ENCODE measurements around the gene COQ10B.
"Not testable (repeated sequence)": the region's sequence is repeated elsewhere in the genome, so short reads cannot be mapped to it uniquely, and the experiment has no call there.

COQ10B gene

DNA sequence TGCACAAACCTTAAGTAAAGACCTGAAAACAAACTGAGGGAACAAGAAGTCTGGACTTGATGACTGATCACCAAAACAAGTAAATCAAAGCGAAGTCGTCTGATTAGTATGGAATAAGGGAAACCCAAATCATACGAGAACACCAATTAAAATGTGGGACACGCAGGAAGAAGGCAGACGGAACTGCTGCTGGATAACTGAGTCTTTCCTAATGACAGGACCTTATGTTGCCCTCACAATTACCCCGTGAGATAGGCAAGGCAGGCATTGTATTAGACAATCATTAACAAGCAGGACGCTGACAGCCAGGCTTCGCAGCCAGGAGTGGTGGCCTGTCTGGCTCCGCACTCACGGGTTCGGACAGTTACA lies 614 bp upstream of the COQ10B start:
- no peak for DNase-seq

DNA sequence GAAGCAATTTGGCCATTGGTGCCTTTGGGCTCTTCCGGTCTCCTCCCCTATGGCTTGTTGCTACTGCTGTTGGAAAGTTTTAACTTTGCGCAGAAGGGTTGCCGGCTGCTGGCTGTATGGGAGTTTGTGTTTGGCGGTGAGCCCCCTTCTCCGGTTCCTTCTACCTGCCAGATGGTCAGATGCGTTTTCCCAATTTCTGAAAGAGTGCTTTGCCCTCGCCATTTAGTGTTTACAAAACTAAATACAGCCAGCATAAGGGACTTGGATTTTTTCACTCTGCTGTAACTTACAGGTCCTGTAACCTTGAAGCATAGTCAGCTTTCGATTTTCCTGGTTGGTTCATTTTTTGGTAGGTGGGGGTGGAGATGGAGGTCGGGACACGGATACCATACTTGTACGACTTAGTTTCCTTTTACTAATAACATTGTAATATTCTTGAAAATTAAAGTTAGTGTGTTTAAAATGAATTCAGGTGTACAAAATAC lies 604 bp downstream of the COQ10B start:
- no peak for DNase-seq

DNA sequence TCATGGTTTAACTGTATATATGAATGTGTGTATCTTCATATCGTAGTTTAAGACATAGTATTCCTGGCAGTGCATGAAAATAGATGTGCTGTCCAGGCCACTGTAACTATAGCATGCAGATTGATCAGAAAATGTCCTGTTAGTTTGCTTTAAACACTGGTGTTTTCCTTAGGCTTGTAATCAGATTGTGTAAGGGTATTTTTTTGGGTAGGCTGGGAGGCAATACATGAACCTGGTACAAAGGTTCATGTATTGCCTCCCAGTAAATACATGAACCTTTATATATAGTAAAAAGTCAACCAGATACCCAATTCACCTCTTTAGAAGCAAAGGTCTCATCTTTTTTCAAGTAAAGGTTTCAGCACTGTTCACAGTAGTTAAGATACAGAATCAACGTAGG lies 1.6 kb downstream of the COQ10B start:
- DNase-seq: no peak

DNA sequence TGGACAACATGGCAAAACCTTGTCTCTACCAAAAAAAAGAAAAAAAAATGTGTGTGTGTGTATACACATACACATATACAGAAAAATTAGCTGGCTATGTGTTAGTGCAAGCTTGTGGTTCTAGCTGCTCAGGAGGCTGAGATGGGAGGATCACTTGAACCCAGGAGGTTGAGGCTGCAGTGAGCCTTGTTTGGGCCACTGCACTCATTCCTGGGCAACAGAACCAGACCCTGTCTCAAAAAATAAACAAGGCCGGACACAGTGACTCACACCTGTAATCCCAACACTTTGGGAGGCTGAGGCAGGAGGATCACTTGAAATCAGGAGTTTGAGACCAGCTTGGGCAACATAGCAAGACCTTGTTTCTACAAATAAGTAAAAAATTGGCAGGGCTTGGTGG lies 2.1 kb downstream of the COQ10B start:
- DNase-seq: no peak

DNA sequence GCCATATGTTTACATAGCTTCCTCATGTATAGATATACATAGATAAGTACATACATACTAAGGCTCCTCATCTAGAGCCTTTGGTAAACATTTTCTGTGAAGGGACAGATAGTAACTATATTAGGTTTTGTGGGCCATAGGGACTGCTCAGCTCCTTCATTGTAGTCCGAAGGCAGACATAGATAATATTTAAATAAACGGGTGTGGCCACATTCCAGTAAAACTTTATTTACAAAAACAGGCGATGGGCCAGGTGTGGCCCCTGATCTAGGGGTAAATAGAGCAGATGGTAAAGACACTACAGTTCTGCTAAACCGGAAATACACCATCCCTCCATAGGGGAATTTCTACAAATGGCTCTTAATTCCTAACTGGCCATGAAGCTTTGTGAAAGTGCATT lies 7.3 kb downstream of the COQ10B start:
- no peak for DNase-seq

DNA sequence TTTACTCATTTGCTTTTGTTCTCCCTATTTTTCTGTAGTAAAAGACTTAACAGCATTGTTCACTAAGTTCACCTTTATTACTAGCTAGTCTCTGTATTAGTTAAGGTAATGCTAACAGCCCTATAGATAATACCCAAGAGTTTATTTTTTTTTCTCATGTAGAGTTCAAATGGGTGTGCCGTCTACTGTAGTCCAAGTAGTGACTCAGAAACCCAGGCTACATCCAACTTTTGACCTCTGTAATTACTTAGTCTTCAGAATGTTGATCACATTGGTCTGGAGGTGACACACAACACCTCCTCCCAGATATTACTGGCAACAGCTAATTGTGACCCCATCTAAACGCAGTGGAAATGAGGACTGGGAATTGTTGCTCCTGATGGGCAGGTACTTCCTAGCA lies 7.7 kb downstream of the COQ10B start:
- no peak for DNase-seq

DNA sequence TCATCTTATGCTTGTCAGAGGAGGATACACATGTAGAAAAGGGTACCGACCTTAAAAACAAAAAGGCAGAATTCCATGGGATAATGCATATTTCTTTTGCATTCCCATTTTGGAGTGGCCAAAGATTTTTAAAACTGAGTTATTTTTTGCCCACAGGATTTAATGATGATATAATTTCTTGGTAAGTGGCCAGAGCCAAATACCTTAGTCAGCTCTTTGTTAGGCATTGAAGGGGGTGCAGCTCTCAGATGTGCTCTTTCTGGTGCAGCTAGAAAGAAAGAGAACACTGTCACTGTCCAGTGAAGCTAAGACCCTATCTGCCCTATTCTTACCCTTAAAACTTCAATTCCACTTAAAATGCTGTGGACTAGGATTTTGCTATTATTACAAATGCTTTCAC lies 10.8 kb downstream of the COQ10B start:
- no peak for DNase-seq

DNA sequence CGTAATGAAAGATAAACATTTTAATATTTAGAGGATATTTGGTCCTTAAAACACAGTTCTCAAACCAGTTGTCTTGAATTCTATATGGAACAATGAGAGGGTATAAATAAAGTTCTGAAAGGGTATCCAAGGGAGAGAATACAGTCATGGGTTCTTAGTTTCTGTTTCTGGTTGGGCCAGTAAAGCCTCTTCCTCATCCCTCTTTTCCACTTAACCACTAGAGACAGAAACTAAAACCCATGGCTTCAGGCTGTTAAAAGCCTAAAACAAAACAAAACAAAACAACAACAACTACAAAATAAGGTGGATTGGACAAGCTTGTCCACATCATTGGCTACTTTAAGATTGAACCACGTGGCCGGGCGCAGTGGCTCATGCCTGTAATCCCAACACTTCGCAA lies 18.8 kb downstream of the COQ10B start:
- no peak for DNase-seq

DNA sequence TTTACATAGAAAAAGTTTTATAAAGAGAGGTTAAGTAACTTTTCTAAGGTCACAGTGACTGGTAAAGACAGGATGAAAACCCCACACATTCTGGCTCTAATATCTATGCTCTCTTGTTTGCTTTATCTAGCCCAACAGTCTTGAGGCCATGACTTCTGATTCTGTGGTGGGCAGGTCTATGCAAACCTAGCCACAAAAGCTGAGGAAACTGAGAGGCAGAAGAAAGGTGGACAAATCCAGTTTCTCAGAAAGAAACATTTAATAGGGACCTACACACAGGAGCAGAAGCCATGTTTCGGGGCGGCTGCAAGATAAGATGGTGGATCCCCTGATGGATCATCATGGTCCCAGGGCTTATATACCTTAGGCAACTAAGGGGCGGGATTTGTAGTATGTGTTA lies 24.4 kb downstream of the COQ10B start:
- DNase-seq: no peak

DNA sequence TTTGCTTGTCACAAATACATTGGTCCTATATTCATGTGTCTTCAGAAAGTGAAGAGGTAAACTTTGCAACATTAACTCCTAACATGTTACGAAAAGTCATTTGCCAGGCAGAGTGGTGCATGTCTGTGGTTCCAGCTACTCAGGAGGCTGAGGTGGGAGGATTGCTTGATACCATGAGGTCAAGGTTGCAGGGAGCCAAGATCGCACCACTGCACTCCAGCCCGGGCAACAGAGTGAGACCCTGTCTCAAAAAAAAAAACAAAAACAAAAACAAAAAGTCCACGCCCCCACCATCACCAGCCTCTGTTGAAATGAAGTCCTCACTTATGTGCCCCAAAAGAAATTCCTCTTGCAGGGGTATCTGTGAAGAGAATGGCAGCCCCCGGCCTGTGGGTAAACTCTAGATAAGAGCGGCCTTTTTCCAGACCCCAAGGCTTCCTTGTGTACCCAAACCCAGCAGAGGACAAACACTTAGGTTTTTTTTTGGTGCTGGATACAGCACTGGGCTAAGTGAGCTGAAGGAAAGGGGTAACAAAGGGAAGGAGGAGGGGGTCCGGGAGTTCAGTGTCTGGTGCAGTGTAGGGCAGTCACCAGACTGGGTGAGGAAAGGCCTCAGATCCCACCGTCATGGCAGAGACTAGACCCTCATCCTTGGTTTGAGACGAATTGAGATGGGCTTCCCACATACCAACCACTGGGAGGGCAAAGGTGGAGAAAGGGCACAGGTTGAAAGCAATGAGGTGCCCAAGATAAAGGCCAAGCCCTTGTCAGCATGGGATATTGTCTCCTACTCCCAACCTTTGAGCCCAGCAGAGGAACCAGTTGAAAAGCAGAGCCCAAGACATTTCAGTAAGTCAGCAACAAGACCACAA lies 27.0 kb downstream of the COQ10B start:
- DNase-seq: no peak

DNA sequence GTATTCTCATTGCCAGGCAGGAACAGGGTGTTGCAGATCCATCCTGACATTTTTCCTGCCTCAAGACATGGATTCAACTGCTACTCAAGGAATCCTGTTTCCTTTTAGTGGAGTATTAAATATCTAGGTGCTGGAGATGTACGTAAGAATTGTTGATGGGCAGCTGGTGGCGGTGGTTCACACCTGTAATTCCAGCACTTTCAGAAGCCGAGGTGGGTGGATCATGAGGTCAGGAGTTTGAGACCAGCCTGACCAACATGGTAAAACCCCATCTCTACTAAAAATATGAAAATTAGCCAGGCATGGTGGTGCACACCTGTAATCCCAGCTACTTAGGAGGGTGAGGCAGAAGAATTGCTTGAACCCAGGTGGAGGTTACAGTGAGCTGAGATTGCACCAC lies 30.9 kb downstream of the COQ10B start:
- not testable (repeated sequence) for DNase-seq

DNA sequence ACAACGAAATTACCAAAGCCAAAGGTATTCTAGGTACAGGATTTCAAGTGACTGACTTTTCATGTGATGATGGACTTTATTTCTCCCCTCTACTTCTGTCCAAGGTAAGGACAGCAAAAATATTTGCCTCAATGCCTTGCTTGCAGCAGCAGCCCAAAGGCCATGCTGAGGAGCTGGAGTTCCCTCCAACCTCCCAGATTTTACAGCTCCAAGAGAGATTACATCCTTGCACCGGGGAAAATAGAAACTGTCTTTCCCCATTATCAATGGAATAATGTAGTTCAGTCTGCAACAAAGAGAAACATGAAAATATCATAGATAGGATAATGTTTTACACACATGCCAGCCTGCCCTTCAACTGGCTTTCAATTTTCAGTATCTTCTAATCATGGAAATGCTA lies 32.8 kb downstream of the COQ10B start:
- DNase-seq: no peak

DNA sequence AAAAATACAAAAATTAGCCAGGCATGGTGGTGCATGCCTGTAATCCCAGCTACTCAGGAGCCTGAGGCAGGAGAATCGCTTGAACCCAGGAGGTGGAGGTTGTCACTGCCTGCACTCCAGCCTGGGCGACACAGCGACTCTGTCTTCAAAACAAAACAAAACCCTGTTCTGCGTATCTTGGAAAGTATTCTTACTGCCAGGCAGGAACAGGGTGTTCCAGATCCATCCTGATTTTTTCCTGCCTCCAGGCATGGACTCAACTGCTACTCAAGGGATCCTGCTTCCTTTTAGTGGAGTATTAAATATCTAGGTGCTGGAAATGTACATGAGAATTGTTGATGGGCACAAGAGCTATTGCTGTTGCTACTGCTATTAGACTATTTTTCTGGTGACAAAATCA lies 34.0 kb downstream of the COQ10B start:
- DNase-seq: no peak

DNA sequence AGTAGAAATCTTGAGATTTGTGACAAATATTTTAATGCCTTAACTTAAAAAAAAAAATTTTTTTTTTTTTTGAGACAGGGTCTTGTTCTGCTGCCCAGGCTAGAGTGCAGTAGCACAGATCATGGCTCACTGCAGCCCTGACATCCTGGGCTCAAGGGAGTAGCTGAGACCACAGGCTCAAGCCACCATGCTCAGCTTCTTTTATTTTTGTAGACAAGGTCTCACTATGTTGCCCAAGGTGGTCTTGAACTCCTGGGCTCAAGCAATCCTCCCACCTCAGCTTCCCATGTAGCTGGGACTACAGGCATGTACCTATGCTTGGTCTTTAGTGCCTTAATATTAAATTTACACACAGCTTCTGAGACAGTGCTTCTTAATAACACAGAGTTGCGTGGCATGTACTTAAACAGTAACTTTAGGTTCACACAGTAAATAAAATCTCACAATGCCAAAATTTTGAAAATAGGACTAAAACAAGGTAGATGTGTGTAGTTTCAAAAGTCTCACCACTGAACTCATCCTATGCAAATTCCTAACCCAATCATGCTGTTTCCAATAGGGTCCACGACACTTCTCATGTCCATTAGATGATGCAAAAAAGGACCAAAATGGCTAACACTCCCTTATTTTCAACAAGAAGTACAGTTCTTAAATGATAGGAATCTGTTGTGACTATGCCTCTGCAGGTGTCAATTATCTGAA lies 42.2 kb downstream of the COQ10B start:
- DNase-seq: no peak

DNA sequence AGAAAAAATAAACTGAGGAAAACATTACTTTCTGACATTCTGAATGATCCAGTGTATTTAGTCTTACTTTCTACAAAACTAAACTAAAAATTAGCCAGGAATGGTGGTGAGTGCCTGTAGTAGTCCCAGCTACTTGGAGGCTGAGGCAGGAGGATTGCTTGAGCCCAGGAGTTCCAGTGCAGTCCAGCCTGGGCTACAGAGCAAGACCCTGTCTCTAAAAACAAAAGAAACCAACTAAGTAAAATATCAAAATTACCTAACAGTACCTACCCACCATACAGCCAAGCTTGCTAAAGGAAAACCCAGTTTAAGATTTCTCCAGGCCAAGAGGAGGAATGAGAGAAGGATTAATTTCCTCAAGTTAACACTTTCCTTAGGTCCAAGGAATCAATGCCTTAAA lies 43.3 kb downstream of the COQ10B start:
- DNase-seq: no peak

DNA sequence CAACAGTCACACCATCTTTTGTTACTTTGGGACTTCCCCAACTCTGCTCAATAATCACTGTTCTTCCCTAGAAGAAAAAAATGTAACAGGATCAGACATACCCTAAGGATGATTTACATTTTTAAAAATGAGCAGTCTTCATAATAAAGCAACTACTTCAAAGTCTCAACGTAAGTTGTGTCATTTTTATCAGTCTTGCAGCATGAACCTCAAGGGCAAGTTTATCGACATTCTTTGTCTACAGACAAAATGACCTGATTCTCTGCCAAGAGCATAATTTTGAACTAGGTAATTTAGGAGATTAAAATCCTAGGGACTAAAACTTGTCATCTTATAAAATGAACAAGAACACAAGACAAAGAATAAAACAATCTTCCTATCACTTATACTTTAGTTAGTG lies 44.0 kb downstream of the COQ10B start:
- no peak for DNase-seq

DNA sequence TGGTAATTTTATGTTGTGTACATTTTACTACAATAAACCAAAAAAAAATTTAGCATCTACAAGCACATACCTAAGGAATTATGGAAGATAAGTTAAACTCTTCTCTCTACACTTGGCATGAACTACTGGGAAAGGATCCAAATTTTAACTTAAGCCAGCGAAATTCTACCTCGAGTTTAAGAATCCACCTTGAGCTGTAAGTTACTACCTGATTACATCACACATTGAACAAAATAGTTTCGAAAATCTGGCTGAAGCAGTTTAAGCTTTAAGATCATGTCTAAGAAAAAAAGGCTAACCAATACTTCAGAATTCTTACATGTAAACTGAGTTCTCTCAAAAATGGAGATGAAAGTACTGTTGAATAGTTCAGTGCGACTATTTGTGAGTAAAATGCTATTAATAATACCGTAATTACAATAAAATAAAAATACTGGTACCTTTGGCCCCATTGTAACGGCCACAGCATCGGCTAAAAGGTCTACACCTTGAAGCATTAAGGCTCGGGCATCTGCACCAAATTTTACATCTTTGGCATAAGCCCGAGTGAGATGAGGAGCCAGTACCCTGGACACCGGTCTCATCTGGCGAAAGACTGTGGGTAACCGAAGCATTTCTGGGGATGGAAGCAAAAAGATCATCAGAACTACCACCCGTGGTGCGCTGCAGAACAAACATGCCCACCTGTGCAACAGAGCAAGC lies 45.0 kb downstream of the COQ10B start:
- no peak for DNase-seq

DNA sequence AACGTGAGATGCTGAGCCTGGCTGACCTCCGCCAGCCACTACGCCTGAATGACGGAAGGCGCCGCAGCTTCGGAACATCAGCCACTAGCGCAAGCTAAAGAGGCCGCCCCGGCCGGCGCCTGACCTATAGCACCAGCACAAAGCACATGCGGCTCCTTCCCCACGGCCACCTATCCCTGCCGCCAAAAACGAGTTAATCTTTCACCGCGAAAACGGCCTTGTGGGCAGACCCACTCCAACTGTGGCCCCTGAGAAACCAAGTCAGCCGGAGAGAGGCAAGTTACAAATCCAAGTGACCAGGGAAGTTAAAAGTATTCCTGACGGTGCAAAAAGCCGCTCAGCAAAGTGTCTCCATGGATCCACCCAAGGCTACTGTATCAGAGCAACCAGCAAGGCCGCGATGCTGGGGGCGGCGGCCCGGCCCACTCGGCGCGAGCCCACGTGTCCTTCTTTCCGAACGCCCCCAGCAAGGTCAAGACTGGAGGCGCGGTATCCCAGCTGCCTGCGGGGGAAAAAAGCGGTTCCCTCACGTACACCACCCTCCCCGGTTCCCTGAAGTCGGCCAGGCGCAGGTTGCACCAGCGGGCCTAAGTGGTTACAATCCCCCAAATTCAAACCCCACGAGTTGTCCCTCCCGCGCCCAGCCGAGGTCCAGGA lies 45.7 kb downstream of the COQ10B start:
- DNase-seq: peak; percentile 30

DNA sequence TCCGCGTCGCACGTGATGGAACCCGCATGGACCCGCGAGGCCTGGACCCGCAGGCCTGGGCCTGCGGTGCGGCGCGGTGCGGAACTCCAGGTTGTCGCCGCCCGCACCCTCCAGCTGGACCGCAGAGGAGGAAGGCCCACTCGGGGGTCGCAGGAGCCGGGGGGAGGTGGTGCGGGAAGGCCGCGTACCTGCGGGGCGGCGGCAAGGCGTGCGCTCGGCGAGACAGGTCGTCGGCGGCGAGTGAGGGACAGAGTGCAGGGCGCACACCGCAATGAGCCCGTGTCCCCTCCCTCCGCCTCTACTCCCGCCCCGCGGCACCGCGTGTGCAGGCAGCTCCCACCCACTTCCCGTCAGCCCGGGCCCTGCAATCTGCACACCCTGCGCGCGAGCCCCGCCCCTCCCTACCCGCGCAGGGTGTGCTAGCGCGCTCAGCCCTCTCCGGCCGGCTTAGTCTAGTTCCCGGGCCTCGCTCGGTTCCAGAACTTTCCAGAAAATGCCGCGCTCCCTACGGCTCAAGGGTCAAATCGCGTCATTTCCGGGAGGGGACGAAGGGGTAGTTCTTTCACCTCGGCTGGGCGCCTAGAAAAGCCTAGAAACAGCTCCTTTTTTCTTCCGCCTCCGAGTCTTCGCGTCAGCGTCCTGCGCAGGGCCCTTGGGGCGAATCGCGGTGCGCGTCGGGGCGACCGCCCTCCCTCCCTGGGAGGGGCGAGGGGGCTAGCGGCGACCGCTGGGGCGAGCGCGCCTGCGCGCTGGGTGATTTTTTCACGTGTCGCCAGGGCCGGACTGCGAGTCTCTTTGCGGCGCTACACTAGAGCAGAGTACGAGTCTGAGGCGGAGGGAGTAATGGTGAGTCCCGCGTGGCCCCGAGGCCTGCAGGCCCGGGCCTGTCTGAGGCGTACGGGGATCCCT lies 46.5 kb downstream of the COQ10B start, which contains the start of the genes HSPD1 and HSPE1:
Gene HSPD1 (minus strand): TSS at position 247 of the 909 bp plus-strand sequence. CDS start 992 bp downstream, outside the sequence.
Gene HSPE1 (plus strand): TSS at position 786 of the 909 bp plus-strand sequence. CDS start 58 bp downstream, at position 844.
- DNase-seq: peak; percentile 96

DNA sequence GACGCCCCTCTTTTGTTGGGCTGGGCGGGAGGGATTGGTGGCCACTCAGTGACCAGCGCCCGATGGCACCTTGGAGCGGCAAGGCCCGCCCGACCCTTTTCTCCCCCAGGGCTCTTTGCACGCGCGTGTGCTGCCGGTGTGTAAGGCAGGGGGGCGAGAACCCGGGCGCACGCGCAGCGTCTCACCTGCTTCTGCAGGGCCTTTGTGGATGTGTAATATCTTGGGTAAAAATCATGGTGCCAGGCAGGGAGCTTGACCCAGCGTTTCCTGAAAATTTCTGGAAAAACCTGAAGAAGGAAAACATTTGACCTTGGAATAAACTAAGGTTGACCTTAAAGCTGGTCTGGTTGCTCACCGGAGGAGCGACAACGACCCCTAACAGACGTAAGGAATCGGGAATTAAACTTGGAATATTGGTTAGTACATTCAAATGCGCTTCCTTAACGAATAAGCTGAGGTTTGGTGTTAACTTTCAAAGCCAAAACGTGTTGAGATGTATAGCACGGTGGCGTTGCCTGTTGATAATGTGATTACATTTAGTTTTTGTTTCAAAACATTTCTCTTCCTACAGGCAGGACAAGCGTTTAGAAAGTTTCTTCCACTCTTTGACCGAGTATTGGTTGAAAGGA lies 47.3 kb downstream of the COQ10B start:
- DNase-seq: no peak

DNA sequence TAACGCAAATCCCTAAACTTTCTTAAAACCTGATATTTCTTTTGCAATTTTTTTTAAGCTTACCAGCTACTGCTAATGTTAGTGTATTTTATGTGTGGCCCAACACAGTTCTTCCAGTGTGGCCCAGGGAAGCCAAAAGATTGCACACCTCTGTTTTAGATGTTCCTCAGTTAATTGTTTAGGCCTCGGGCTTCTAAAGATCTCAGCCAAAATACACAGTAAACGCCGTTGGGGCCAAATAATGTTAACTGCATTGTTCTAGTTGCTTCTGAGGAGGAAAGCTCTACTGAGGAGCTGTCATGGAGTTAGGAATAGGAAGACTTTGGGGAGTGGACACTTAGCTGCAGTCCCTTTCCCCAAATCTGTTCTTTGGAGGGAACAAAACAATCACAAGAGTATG lies 48.8 kb downstream of the COQ10B start:
- DNase-seq: no peak
